ENCODE data around the gene TCTN1. TPM values are rescaled to one million over a fixed set of nuclear protein-coding genes. Genes with fewer than 3 reads are reported as not detected.

The TCTN1 gene
- total RNA-seq, 1 experiment from 2014 or later, result 11.1 TPM

GRCh38 chr12:110575326-110575725 lies 38.6 kb upstream of the TCTN1 start:
- Histone ChIP-seq H3K23ac (ENCODE audit: insufficient read length, low read depth, low read length) (no peak overlapping the region), H3K9ac (ENCODE audit: extremely low read depth, insufficient read length, low read length) (no peak overlapping the region), H3K18ac (ENCODE audit: insufficient read length, low read depth, low read length) (no peak overlapping the region), H3K56ac (ENCODE audit: insufficient read length, low read depth, low read length) (no peak overlapping the region), H2BK12ac (ENCODE audit: insufficient read length, low read depth, low read length) (no peak overlapping the region), H3K23me2 (ENCODE audit: insufficient read length, low read depth, low read length, poor library complexity, severe bottlenecking) (no peaks in the 10 kb centered on the region), H3K4me1 (ENCODE audit: insufficient read depth, low read length) (peaks cover 6% of the 10 kb centered on the region; the same call in 1 of the 2 replicates), H2BK20ac (ENCODE audit: low read depth, low read length, poor library complexity, severe bottlenecking) (no peak overlapping the region), H3T11ph (ENCODE audit: low read length) (no peak overlapping the region), H4K8ac (replicated peaks; ENCODE audit: insufficient read length, low read depth, low read length) (no peak overlapping the region), H3K27me3 (ENCODE audit: insufficient read depth, low read length) (no peaks in the 10 kb centered on the region), H4K5ac (ENCODE audit: insufficient read length, low read depth, low read length) (no peak overlapping the region), H2AK5ac (ENCODE audit: insufficient read length, low read length) (no peak overlapping the region), H3K4ac (ENCODE audit: low read depth, low read length) (no peak overlapping the region), H3K79me2 (ENCODE audit: insufficient read depth, low read length) (peaks cover 14% of the 10 kb centered on the region; the same call in 1 of the 2 replicates), H2BK5ac (ENCODE audit: insufficient read length, low read length) (no peak overlapping the region), H2BK120ac (ENCODE audit: low read depth, low read length, poor library complexity, severe bottlenecking) (no peak overlapping the region), H3K4me2 (ENCODE audit: insufficient read depth, insufficient read length, low read length) (no peak overlapping the region), H3K9me3 (ENCODE audit: control insufficient read depth, low read depth, low read length) (peaks cover 6% of the 10 kb centered on the region), H3K79me1 (ENCODE audit: insufficient read depth, low read depth, low read length, poor library complexity, severe bottlenecking) (peaks cover 3% of the 10 kb centered on the region), H4K91ac (ENCODE audit: insufficient read length, low read depth, low read length) (no peak overlapping the region), H3K27ac (ENCODE audit: insufficient read length, low read depth, low read length) (no peak overlapping the region), H2AFZ (ENCODE audit: low read length) (no peak overlapping the region), H4K20me1 (ENCODE audit: control insufficient read depth, insufficient read depth, insufficient read length) (peaks cover 2% of the 10 kb centered on the region), H3K14ac (ENCODE audit: insufficient read depth, low read length) (no peak overlapping the region), H2BK15ac (ENCODE audit: low read depth, low read length) (no peak overlapping the region)
- no peak for TF ChIP-seq CTCF (conservative IDR thresholded peaks at IDR 0.05)
- H3K9me3 Mint-ChIP-seq, result peaks cover 22 to 24% of the 10 kb centered on the region in 2 experiments
- H3K27me3 Mint-ChIP-seq (ENCODE audit: low read depth), result no peaks in the 10 kb centered on the region
- H3K36me3 Mint-ChIP-seq (ENCODE audit: insufficient read depth in 1 of 3, low read depth in 3 of 3), result peaks cover 13 to 24% (median 18%) of the 10 kb centered on the region in 3 experiments
- no peak overlapping the region for H3K27ac Mint-ChIP-seq
- no peak for DNase-seq
- no peak overlapping the region for H3K4me3 Mint-ChIP-seq
- H3K4me1 Mint-ChIP-seq, result peaks cover 13 to 14% of the 10 kb centered on the region in 2 experiments
- WGBS (ENCODE audit: extremely low coverage, insufficient read length, low lambda C conversion rate), result no CpG with 5 or more reads among the region's 1 CpG

All from H9 (cell line).